DMS 273 (cell line): ENCODE results near the gene GHRH.

Experiments used
- DNase-seq: peaks from one replicate; lab custom pipeline; 2025; ENCODE audit not compliant: unreplicated experiment; lab: John Stamatoyannopoulos, UW

The GHRH gene

DNA sequence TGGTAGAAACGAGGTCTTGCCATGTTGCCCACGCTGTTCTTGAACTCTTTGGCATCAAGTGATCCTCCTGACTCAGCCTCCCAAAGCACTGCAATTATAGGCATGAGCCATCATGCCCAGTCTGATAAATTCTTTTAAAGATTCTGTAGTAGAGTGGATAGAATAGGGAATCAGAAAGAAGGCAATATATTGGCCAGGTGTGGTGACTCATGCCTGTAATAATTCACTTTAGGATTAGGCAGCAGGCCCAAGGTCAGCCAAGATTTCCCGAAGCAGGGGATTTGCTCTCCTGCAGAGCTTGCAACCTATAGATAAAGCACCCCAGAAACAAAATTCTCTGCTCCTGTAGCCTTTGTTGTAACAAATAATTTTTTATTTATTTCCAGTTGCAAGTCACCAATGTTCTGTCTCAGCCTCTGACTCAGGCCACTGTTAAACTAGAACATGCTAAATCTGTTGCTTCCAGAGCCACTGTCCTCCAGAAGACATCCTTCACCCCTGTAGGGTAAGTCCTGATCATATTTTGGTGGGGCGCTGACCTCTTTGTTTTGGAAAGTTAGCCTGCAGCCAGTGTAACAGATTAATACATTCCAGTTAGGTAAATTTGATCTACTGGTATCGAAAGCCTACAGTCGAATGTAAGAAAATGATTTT lies 51.8 kb downstream of the GHRH start:
- DNase-seq: no peak

DNA sequence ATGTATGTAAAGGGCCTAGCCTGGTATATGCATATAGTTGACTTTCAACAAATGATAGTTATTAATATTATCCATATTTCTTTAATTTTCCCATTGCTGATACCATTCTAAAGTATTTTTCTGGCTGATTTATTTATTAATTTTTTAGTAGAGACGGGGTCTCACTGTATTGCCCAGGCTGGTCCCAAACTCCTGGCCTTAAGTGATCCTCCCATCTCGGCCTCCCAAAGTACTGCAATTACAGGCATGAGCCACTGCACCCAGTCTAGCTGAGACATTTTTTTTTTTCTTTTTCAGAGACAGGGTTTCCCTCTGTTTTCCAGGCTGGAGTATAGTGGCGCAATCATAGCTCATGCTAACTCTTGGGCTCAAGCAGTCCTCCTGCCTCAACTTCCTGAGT lies 52.4 kb downstream of the GHRH start:
- DNase-seq: no peak

DNA sequence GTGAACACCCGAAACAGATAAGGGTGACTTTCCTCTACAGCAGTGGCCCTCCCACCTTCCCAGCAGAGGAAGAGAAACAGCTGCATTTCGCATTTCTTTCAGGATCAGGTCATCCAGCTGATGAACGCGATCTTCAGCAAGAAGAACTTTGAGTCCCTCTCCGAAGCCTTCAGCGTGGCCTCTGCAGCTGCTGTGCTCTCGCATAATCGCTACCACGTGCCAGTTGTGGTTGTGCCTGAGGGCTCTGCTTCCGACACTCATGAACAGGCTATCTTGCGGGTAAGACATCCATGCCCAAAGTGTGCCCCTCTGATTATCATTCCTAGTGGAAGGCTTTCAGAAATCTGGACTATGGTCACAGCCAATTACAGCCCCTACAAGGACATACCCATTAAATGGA lies 54.4 kb downstream of the GHRH start:
- DNase-seq: no peak

DNA sequence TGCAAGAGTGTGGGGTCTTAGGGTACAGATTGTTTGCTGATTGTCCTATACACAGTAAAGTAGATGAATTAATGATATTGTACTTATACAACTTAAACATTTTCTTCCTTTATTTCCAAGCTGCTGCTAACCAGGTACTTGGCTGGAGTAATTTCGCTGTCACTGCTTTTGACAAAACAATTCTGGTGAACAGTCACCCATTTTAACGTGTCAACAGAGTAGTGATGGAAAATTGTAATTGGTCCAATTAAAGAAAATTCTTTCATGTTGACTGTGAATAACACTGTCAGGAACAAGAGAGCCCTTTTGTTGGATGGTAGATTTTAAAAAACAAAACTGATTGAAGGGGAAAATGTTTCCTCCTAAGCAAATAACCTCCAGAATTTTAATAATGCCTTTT lies 55.8 kb downstream of the GHRH start:
- no peak for DNase-seq

DNA sequence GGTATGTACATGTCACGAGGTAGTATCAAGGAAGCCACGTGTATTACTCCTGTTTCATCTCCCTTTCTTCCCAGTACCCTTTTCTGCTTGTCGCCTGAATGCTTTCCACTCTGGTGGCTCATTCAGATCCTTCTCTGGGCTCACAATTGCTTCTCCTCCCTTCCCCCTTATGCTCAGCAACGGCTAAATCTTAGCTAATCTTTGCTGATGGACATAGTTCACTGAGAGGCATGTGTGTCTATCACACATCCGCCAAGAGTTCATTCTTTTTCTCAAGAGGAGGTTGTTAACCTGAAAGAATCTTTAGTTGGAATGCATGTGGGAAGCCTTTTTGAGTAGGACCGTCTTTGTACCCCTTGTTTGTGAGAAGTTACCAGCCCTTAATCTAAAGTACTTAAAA lies 56.5 kb downstream of the GHRH start:
- no peak for DNase-seq

DNA sequence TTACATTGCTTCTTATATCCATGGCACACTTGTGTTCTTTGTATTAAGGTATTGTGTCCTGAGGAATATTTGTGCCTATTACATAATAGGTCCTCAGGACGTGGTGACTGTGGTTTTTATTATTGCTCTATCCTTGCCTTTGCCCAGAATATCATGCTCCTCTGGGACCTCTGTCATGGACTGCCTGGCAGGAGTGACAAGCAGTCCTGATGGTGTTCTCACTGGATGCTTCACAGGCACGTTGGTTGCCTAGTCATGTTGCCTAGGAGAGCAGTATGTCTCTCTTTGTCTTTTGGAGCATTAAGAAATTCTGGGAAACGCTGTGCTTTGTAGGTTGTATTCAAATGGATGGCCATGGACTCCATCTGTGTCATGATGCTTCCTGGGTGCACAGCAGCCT lies 57.6 kb downstream of the GHRH start:
- no peak for DNase-seq

DNA sequence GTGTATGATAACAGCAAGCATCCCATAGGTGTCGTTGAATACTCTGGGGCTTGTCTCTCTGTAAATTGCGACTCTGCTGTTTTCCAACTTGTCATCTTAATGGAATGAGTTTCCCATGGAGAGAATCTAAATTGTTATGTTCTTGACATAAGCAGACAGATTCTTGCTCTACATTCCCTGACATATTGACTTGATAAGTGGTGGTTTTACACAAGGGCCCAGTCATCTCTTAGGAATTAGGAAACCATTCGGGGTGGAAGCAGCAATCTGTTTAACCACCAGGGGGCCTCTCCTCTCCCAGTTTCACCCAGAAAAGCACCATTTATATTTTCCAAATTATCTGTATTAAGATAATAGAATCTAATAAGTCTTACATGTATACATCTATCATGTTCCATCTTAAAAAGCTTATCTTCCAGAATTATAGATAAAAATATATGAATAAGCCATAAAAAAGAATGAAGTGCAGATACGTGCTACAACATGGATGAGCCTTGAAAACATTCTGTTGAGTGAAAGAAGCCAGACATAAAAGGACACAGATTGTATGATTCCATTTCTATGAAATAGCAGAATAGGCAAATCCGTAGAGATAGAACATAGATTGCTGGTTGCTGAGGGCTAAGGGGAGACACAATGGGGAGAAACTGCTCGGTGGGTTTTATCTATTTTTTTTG lies 59.2 kb downstream of the GHRH start:
- peak; percentile 55 for DNase-seq

DNA sequence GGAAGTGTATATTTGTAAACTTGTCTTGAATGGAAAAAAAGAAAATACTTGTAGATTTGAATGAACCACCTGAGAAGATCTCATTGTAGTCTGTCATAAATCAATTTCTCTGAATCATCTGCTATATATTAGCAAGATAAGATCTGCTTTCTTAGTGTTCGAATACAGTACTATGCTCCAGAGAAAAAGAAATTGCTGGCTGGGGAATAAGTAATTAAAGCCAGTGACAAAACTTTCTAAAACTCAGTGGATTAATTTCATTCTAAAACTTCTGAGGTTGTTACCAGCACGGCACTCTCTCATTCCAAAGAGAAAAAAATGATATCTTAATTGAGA lies 59.8 kb downstream of the GHRH start:
- DNase-seq: no peak
